GM10266 (cell line): ENCODE measurements around the gene TMED7.

ENCODE experiments used
- DNase-seq: peaks from one replicate; pipeline ENCODE4 v3.0.0; 2012; ENCODE audit errors: extremely low spot score
- CTCF ChIP-seq: IDR thresholded peaks from 2 replicates; pipeline ENCODE4 v1.5.1; 2012; ENCODE audit warnings: mild to moderate bottlenecking, low read depth; ENCODE audit not compliant: control insufficient read depth, insufficient read depth; ENCODE audit errors: missing control alignments

TMED7 gene

GRCh38 chr5:115599502-115599901, 26.3 kb downstream of the TMED7 start:
- DNase-seq, result peak; percentile 50
- TF ChIP-seq CTCF, result no peak

GRCh38 chr5:115594128-115595047, 31.4 kb downstream of the TMED7 start:
- no peak for TF ChIP-seq CTCF
- no peak for DNase-seq

GRCh38 chr5:115589043-115589442, 36.8 kb downstream of the TMED7 start:
- DNase-seq, result no peak
- no peak for TF ChIP-seq CTCF

GRCh38 chr5:115588640-115589039, 37.2 kb downstream of the TMED7 start:
- no peak for TF ChIP-seq CTCF
- DNase-seq, result no peak

- no peak for DNase-seq
- TF ChIP-seq CTCF, result peak; percentile 41
Observed at GRCh38 chr5:115586525-115587146, 39.2 kb downstream of the TMED7 start.

- TF ChIP-seq CTCF, result no peak
- DNase-seq, result no peak
Observed at GRCh38 chr5:115585265-115585664, 40.6 kb downstream of the TMED7 start.

- no peak for DNase-seq
- TF ChIP-seq CTCF, result no peak
Observed at GRCh38 chr5:115584501-115584900, 41.3 kb downstream of the TMED7 start.
